SKM-1 (cell line): ENCODE measurements around the gene INSRR.

Source experiments
- DNase-seq: peaks from one replicate; lab custom pipeline; 2025; ENCODE audit not compliant: unreplicated experiment; lab: John Stamatoyannopoulos, UW

The INSRR gene

DNA sequence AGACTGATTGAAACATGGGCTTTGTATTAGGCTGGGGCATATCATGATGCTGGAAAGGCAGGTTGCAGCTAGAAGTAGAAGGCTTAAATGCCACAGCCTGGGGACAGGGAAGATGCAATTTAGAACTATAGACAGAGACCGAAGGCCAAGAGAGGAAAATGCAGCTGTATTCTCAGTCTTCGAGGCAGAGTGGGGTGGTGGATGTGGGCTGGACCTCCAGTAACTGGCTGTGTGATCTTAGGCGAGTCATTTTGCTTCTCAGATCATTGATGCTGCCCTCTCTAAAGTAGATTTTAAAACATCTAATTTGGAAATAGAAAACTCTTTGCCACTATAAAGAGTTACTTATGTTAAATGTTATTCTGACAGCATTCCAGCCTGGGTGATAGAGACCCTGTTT, 24.6 kb downstream of the INSRR start:
- DNase-seq = no peak

- DNase-seq = no peak
These were observed 25.3 kb downstream of the INSRR start for GRCh38 chr1:156833603-156834002.

DNA sequence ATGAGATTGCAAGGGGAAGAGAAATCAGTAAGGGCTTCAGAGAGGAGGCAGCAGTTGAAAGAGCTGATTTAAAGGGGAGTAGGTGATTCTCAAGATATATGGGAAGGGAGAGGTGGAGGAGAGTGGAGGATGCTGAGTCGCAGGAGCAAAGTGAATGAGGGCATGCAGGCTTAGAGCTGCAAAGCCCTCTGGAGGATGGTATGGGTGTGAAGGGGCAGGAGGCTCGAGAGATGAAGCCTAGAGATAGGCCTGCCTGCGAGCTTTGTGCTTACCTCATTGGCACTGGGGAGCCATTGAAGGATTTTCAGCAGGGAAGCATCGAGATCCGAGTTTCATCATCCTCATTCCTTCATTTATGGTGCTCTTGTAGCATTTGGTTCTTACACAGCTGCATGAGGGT, 26.5 kb downstream of the INSRR start:
- no peak for DNase-seq

DNA sequence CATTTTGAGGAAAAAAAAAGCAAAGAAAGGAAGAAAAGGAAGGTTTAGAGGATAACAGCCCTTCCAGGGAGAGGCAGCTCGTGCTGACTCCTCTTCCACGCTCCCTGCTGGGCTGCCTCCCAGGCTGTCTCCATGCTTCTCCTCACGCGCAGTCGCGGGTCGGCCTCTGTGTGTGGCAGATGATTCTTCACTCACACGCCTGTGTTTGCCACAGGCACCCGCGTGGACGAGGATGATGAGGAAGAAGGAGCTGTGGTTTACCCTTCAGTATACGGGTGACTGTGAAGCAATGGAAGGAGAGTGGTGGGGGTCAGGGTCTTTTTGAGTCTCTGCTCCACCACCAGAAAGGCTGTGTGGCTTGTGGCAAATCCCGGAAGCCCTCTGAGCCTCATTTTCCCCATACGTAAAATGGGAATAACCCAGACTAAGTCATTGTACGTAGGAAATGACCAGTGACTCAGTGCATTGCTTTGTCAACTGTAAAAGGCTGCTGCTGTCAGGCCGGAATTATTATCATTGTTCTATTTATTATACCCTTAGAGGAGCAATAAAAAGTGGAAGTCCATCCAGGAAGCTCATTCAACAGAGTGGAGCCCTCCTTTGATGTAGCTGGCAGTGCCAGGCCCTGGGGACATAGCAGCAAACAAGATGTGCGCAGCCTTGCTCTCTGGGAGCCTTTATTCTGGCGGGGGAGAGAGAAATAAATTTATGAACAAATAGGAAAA, 30.4 kb downstream of the INSRR start:
- no peak for DNase-seq

DNA sequence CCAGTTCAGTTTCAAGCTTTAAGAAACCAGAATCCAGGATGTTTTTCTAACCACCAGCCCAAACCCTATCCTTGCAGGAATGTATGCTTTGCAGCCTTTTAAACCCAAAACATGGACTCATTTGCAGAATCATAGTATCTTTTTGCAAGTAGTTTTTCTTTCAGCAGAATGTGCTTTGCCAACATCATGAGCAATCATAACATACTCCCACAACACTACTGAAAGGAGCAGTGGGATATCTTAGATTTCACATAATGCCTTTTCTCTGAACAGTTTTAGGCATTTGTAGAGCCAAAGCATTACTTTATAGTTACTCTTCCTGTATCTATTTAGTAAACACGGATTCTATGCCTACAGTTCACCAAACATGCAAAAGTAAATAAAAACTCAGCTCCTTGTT, 32.3 kb downstream of the INSRR start:
- no peak for DNase-seq

DNA sequence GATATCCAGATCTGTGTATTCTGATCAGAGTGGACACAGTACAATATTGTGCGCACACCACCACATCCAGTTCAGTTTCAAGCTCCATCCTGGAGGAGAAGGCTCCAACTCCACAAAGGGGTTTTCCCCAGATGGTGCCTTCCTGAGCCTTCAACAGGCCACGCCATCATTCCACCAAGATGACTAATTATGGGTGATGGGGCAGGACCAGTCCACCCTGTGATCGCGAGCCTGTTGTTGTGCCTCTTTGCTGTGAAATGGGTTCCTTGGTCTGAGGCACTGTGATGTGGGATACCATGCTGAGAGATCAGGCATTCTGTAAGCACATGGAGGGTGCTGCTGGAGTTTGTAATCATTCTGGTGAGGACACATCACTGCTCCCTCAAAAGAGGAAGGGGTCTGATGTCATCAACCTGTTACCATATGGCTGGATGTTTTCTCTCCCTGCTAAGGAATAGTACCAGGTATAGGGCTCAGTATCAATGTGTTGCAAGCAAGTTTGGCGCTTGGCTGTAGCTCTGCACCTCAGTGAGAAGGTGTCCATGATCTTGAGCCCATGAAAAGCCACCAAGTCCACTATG, 35.6 kb downstream of the INSRR start:
- no peak for DNase-seq

DNA sequence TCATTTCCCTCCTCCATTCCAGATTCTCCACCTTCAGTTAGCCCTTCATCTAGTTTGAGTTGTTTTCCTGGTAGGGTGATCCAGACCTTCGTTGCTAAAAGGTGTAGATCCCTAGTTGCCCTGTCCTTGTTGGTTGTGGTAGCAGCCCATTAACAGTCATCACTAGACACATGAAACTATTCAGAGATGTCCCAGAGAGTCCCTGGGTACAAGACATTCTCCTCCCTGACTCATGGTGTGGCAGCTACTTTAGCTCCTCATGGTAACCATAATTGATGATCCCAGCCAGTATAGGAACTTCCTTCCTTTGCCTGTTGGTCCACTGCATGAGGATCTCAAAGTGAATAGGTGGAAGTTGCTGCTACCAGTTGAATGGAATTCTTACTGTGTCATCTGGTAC, 36.2 kb downstream of the INSRR start:
- no peak for DNase-seq

- DNase-seq = no peak
These were observed 37.1 kb downstream of the INSRR start for GRCh38 chr1:156821801-156822200.

DNA sequence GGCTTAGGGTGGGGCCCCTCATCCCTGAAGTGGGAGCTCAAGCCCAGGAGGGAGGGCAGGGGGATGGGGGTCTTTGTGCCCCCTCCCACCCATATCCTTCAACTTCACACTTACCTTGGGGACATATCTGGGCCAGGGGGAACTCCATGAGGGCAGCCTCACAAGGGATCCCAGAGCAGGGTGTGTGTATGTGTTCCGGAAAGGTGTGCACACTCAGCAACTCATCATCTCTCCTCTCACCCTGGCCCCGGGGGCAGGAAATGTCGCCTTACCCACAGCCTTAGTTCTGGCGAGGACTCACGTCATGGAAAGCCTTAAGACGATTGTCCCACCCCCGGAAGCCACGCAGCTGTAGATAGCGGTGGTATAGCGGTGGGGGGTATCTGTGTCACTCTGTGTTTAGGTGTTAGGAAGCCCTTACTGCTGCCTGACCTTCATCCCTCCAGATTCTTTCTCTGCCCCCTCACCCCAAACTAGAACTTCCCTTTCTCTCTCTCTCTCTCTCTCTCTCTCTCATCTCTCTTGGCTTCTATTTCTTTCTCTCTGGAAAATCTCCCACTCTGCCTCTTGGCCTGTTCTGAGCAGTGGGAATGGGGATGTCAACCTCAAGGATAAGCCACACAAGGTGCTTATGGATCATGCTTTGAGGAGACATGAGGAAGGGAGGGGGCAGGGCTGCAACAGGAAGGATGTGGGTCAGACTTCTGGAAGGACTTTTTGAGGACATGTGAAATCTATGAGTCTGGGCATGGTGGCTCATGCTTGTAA, 42.2 kb downstream of the INSRR start, which contains the start of gene SH2D2A:
TSS of gene SH2D2A (minus strand) at position 288 of the 768 bp plus-strand sequence. CDS start at position 148, 140 bp downstream.
- peak; percentile 86 for DNase-seq

DNA sequence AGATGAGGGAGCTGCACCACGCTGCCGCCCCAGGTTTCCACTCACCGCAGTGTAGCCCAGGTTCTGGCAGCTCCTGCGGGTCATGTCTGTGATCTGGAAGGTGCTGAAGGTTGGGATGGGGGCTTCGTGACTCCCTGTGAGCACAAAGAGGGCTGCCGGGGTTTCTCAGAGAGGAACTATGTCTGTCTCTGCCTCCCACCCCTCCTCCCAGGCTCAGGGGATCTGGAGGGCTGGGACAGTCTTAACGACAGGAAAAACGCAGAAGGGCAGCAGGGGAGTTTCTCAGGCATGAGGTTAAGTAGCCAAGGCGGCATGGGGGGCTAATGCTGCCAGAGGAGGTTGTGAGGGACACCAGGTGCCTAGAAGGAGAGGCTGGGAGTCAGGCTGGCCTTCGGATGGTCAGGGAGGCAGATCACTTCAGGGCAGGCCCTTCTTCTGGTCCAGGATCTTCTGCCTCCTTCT, 42.9 kb downstream of the INSRR start:
- DNase-seq = no peak

DNA sequence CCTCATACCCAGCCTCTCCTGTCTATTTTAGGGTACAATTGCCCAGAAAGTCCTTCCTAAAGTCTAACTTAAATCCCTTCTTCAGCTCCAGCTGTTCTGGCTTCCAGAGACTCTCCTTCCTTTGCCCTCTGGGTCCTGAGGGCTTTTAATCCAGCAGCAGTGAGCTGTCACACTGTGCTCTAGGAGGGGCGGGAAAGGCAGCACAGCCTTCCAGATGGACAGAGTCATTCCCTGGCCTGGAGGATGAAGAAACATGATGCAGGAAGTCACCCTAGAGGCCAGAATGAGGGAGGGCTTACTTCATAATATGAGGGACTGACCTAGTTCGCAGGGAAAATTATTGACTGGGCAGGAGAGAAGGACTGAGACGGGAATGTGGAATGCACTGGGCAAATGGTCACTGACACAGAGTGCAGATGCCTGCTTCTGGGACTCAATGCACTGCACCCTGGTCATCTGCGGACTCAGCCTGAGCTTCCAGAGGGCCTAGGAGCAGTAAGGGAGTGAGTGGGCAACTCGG, 43.5 kb downstream of the INSRR start:
- no peak for DNase-seq

DNA sequence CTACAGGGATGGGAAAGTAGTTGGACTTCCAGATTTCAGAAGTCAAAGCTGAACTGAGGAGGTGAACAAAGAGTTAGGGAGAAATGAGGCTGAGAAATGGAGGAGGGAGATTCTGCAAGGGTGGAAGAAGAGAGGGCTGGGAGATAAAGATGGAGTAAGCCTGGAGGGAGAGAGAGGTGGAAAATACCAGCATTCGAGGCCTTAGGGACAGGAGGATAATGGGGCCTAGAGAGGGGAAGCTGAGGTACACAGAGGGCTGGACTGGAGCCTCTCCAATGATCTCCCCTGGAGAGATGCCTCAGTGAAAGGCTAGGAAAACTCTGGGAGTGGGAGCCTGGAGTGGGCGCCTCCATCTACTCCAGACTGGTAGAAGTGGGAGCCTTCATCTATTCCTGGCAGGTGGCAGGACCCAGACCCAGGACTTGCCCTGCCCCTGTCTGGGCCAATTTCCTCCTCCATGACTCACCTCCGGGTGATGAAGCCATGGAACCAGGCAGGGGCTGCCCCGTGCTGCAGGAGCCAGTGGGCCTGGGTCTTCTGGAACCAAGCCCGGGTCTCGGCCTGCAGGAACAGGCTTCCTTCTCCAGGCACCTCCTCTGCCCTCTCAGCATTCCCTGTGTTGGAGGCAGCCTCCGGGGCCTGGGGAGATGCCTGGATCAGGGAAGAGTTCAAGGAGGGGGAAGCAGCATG, 44.2 kb downstream of the INSRR start:
- DNase-seq = no peak

- peak; percentile 46 for DNase-seq
These were observed 45.0 kb downstream of the INSRR start for GRCh38 chr1:156813750-156814570.

- no peak for DNase-seq
These were observed 45.6 kb downstream of the INSRR start for GRCh38 chr1:156813298-156813697.

- DNase-seq = no peak
These were observed 46.5 kb downstream of the INSRR start for GRCh38 chr1:156812293-156812990.

- no peak for DNase-seq
These were observed 47.7 kb downstream of the INSRR start for GRCh38 chr1:156811168-156811567.

GRCh38 chr1:156809711-156810366, 49.1 kb downstream of the INSRR start:
- DNase-seq = no peak

DNA sequence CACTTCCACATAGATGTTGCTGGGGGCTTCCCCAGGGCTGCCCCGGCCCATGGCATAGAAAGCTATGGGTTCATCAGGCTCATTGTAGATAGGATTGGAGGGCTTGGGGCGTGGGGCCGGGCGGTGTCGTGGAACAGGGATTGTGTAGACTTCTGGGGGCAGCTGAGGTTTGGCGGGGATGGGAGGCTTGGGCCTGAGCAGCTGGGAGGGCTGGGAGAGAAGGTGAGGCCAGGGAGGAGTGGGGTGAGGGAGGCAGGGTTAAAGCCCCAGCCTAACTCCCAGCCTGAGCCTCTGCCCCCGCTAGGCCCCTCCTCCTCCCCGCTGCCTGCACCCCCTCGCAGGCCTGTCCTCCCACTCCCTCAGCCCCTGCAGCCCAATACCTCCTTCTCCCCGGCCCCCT, 49.6 kb downstream of the INSRR start:
- DNase-seq = no peak
